SK-N-SH (cell line): ENCODE data around the gene PSMD9. TPM values are rescaled to one million over a fixed set of nuclear protein-coding genes. Genes with fewer than 3 reads are reported as not detected.

Source experiments
- CTCF ChIA-PET: fragments of 300-600, 350-600 bp; formaldehyde crosslinking; extraction: SDS; loops from one replicate; lab custom pipeline; 2021; lab: Yijun Ruan, JAX
- POLR2A ChIA-PET: fragments of 350-600 bp; sonication (Branson Sonifier 250); formaldehyde crosslinking; extraction: SDS; loops from one replicate; lab custom pipeline; 2020; ENCODE audit warnings: antibody characterized with exemption, inconsistent platforms; lab: Yijun Ruan, JAX
- DNase-seq: peaks from one replicate; pipeline ENCODE4 v3.0.0; 2012
- H2AFZ ChIP-seq: fragments of 200-600 bp; sonication (generic); 2 replicates; pipeline ENCODE4 v1.8.1; 2016; ENCODE audit warnings: antibody characterized with exemption, mild to moderate bottlenecking, low read depth
- H3F3A ChIP-seq: fragments of 200-600 bp; sonication (generic); replicated peaks from 2 replicates; pipeline ENCODE3; 2016; ENCODE audit warnings: antibody characterized with exemption, mild to moderate bottlenecking; ENCODE audit not compliant: insufficient read depth
- H3K27ac ChIP-seq, 2 experiments: fragments of 200-500 bp in 1 of 2; fragments of 200-600 bp in 1 of 2; sonication (Bioruptor generic) in 1 of 2; sonication (generic), shearing (Covaris generic) in 1 of 2; 2 replicates each; pipeline versions ENCODE4 v1.5.1 to v1.6.1; 2014 to 2016; ENCODE audit warnings: low read depth in 2 of 2, inconsistent platforms in 1 of 2, low read length in 1 of 2, mild to moderate bottlenecking in 1 of 2, mixed read lengths in 1 of 2
- H3K27me3 ChIP-seq: fragments of 200-600 bp; sonication (generic), shearing (Covaris generic); 2 replicates; pipeline ENCODE4 v1.6.1; 2016; ENCODE audit warnings: mixed run types; ENCODE audit not compliant: insufficient read depth
- H3K36me3 ChIP-seq, 2 experiments: fragments of 200-500 bp in 1 of 2; fragments of 200-600 bp in 1 of 2; sonication (Bioruptor generic) in 1 of 2; sonication (generic) in 1 of 2; replicated peaks in 1 of 2; 2 replicates each; pipeline versions ENCODE3 to v1.5.1; 2014 to 2016; ENCODE audit warnings: low read length in 1 of 2, mild to moderate bottlenecking in 1 of 2; ENCODE audit not compliant: insufficient read depth in 2 of 2, control insufficient read depth in 1 of 2
- H3K4me1 ChIP-seq, 2 experiments: fragments of 200-500 bp in 1 of 2; fragments of 200-600 bp in 1 of 2; sonication (Bioruptor generic) in 1 of 2; sonication (generic), shearing (Covaris generic) in 1 of 2; 2 replicates each; pipeline versions ENCODE4 v1.5.1 to v1.6.1; 2014 to 2016; ENCODE audit warnings: low read depth in 1 of 2, low read length in 1 of 2, mixed run types in 1 of 2; ENCODE audit not compliant: insufficient read depth in 2 of 2, control insufficient read depth in 1 of 2
- H3K4me2 ChIP-seq: fragments of 200-600 bp; sonication (generic), shearing (Covaris generic); 2 replicates; pipeline ENCODE4 v1.6.1; 2017; ENCODE audit warnings: mixed run types
- H3K4me3 ChIP-seq, 2 experiments: fragments of 200-500 bp in 1 of 2; fragments of 200-600 bp in 1 of 2; sonication (Bioruptor generic) in 1 of 2; sonication (generic), shearing (Covaris generic) in 1 of 2; 2 replicates each; pipeline versions ENCODE4 v1.5.1 to v1.8.1; 2014 to 2016; ENCODE audit warnings: low read depth in 2 of 2, inconsistent platforms in 1 of 2, low read length in 1 of 2, mild to moderate bottlenecking in 1 of 2, mixed read lengths in 1 of 2, moderate library complexity in 1 of 2
- H3K79me2 ChIP-seq: fragments of 200-600 bp; sonication (generic); 2 replicates; pipeline ENCODE4 v1.8.1; 2017; ENCODE audit warnings: mild to moderate bottlenecking; ENCODE audit not compliant: insufficient read depth
- H3K9ac ChIP-seq: fragments of 200-600 bp; sonication (generic); 2 replicates; pipeline ENCODE4 v1.6.1; 2017; ENCODE audit warnings: mixed run types
- H3K9me2 ChIP-seq: fragments of 200-600 bp; sonication (generic); 2 replicates; pipeline ENCODE4 v1.6.1; 2017; ENCODE audit warnings: mixed run types
- H3K9me3 ChIP-seq: fragments of 200-600 bp; sonication (generic); 2 replicates; pipeline ENCODE4 v1.6.1; 2017; ENCODE audit warnings: mixed run types, mild to moderate bottlenecking, moderate library complexity
- H4K20me1 ChIP-seq: fragments of 200-600 bp; sonication (generic); 2 replicates; pipeline ENCODE4 v1.6.1; 2017; ENCODE audit warnings: mild to moderate bottlenecking, mixed run types; ENCODE audit not compliant: insufficient read depth
- CTCF ChIP-seq: fragments of 200-600 bp; sonication (generic); IDR thresholded peaks from 2 replicates; pipeline ENCODE4 v1.6.1; 2017; ENCODE audit warnings: antibody characterized with exemption, mild to moderate bottlenecking, moderate library complexity
- ELF1 ChIP-seq: IDR thresholded peaks from 2 replicates; pipeline ENCODE4 v1.4.0; 2012
- EP300 ChIP-seq, 2 experiments: IDR thresholded peaks; 2 replicates each; pipeline versions ENCODE4 v1.4.0 to v1.6.1; 2012; ENCODE audit warnings: borderline replicate concordance in 1 of 2, low read depth in 1 of 2, low read length in 1 of 2
- EZH2phosphoT487 ChIP-seq: fragments of 200-600 bp; sonication (generic); IDR thresholded peaks from 2 replicates; pipeline ENCODE4 v1.6.1; 2017; ENCODE audit warnings: low read depth, mixed run types, mild to moderate bottlenecking, antibody characterized with exemption, moderate library complexity, borderline replicate concordance
- FOXM1 ChIP-seq: IDR thresholded peaks from 2 replicates; pipeline ENCODE4 v1.4.0; 2012; ENCODE audit warnings: low read depth, mild to moderate bottlenecking
- MAX ChIP-seq: IDR thresholded peaks from 2 replicates; pipeline ENCODE4 v1.4.0; 2012; ENCODE audit warnings: low read depth
- MXI1 ChIP-seq: IDR thresholded peaks from 2 replicates; pipeline ENCODE4 v1.6.1; 2012; ENCODE audit warnings: mild to moderate bottlenecking, low read depth, low read length, improper control_type of control experiment
- PBX3 ChIP-seq: IDR thresholded peaks from 2 replicates; pipeline ENCODE4; 2012
- RCOR1 ChIP-seq: fragments of 150-350 bp; IDR thresholded peaks from 2 replicates; pipeline ENCODE4 v1.6.1; 2017; ENCODE audit warnings: antibody characterized with exemption, low read length
- REST ChIP-seq: IDR thresholded peaks from 2 replicates; pipeline ENCODE4 v1.6.1; 2012; ENCODE audit warnings: mild to moderate bottlenecking, low read depth, low read length, moderate library complexity
- RXRA ChIP-seq: IDR thresholded peaks from 2 replicates; pipeline ENCODE4 v1.4.0; 2012; ENCODE audit warnings: low read depth, mild to moderate bottlenecking, borderline replicate concordance
- SMC3 ChIP-seq: IDR thresholded peaks from 2 replicates; pipeline ENCODE4 v1.6.1; 2012; ENCODE audit warnings: low read depth, low read length, improper control_type of control experiment
- TAF1 ChIP-seq: IDR thresholded peaks from 2 replicates; pipeline ENCODE4 v1.6.1; 2012; ENCODE audit warnings: low read depth, mild to moderate bottlenecking, low read length, moderate library complexity, borderline replicate concordance
- TEAD4 ChIP-seq: IDR thresholded peaks from 2 replicates; pipeline ENCODE4 v1.4.0; 2012; ENCODE audit warnings: mild to moderate bottlenecking, borderline replicate concordance; ENCODE audit not compliant: insufficient read depth
- USF1 ChIP-seq: IDR thresholded peaks from 2 replicates; pipeline ENCODE4 v1.4.0; 2012; ENCODE audit warnings: low read depth, borderline replicate concordance
- YY1 ChIP-seq: IDR thresholded peaks from 2 replicates; pipeline ENCODE4 v1.4.0; 2012; ENCODE audit warnings: low read depth, mild to moderate bottlenecking
- WGBS: methylation state at CpG from one replicate; pipeline ENCODE4 v1.1.6; 2017; ENCODE audit warnings: low lambda C conversion rate; 5-methylcytosine and 5-hydroxymethylcytosine counted together
- polyA plus RNA-seq, 3 experiments: library from polyadenylated mRNA; depleted of rRNA; stranded (reverse); fragments of >200 nt; gene quantifications; 2 replicates each; pipeline ENCODE4 v1.2.3, GENCODE V29; 2012

The PSMD9 gene
- polyA plus RNA-seq, 1 of the 3 experiments (the other 2 are of a cell fraction): 227 TPM

- peak; percentile 76; the same call in 1 of the 2 replicates for TF ChIP-seq YY1
- no peak for TF ChIP-seq EZH2phosphoT487
- peak; percentile 99 for TF ChIP-seq MAX
- peak; percentile 81 for TF ChIP-seq RCOR1
- TF ChIP-seq CTCF: peak; percentile 68
- TF ChIP-seq MXI1: peak; percentile 95
- TF ChIP-seq EP300 (IDR thresholded peaks at IDR 0.05; ENCODE audit: borderline replicate concordance in 1 of 2, low read depth in 1 of 2, low read length in 1 of 2): no peak
- TF ChIP-seq USF1: peak; percentile 94
Measured at GRCh38 chr12:121888478-121889273, at the start of gene PSMD9 (continued).

- H2AFZ ChIP-seq: peak overlapping the region; percentile 95
- peaks cover 5% of the 10 kb centered on the region for H3F3A ChIP-seq
- H3K4me2 ChIP-seq: peak overlapping the region; percentile 81
- ChIA-PET POLR2A (interaction anchor here (1.0 to 1.7 kb wide), 3 partner anchors 12 to 41 kb away, joined by 3 to 15 read pairs (median 3); no protein-coding TSS in a partner anchor), CTCF (interaction anchor here (0.7 to 7.6 kb wide), 10 partner anchors 12 to 141 kb away, joined by 3 to 49 read pairs (median 4); partner anchors contain the start of genes PSMD9 and RHOF)
- no peaks in the 10 kb centered on the region for H3K9me2 ChIP-seq
- WGBS: 14% methylated on average over 38 of the region's 53 CpGs
- H3K27ac ChIP-seq: peak overlapping the region; percentile 32 to 48; a peak in 2 of 4 replicates
- peak; percentile 99 for DNase-seq
- H3K27me3 ChIP-seq: no peaks in the 10 kb centered on the region
- no peaks in the 10 kb centered on the region for H3K79me2 ChIP-seq
- no peaks in the 10 kb centered on the region for H4K20me1 ChIP-seq
- no peaks in the 10 kb centered on the region for H3K36me3 ChIP-seq
- H3K4me1 ChIP-seq: no peaks in the 10 kb centered on the region; a peak in 1 of 4 replicates
- no peaks in the 10 kb centered on the region for H3K9me3 ChIP-seq
- H3K9ac ChIP-seq: peak overlapping the region; percentile 64
- peak overlapping the region; percentile 57 to 74 for H3K4me3 ChIP-seq
- TF ChIP-seq PBX3 (no peak), FOXM1 (no peak), MXI1 (peak; percentile 61), MAX (peak; percentile 64; the same call in 1 of the 2 replicates), TEAD4 (no peak), YY1 (no peak; the same call in 1 of the 2 replicates), REST (no peak), RXRA (no peak), TAF1 (peak; percentile 17; the same call in 1 of the 2 replicates), ELF1 (no peak), SMC3 (peak; percentile 21; the same call in 1 of the 2 replicates)
Measured at GRCh38 chr12:121839106-121839992, 49.2 kb upstream of the PSMD9 start.
